Stromal cell of bone marrow (primary cell): ENCODE data around the gene DENND1A.
"Not testable (repeated sequence)": the region's sequence is repeated elsewhere in the genome, so short reads cannot be mapped to it uniquely, and the experiment has no call there.

Experiments used
- DNase-seq: peaks from one replicate; pipeline ENCODE4 v3.0.0-alpha.2; 2012; ENCODE audit warnings: low read depth

DENND1A gene

DNA sequence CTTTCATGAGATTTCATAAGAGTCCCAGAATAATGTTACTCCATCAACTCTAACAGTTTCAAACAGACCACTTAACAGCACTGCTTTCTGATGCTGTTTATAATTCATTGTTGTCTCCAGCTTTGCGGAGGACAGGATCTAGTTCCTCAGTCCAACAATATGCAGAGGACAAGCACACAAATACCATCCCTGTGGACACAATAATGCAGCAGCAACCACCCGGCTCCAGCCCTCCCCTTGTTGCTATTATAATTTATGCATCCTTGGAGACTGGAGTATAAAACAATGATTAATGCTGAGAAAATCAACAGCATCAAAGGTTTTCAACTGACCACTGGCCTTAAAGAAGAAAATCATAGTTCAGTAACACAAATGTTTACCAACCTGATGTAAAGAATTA, 108.3 kb downstream of the DENND1A start:
- DNase-seq, result no peak

DNA sequence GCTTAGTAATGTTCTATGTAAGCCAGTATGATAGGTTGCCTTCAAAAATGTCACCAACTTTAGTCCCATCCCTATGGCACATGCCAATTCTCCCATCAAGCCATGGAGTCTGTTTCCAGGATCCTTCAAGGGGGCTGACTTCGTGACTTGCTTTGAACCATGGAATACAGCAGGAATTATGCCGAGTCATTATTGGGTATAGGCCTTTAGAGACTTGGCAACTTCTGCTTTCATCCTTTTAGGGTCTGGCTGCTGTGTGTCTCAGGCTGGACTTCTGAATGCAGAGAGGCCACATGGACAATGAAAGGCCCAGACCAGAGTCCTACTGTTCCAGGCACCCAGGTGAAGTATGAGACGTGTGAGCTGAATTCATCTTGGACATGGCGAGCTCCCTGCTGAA, 109.8 kb downstream of the DENND1A start:
- no peak for DNase-seq

GRCh38 chr9:123816817-123817472, 113.0 kb downstream of the DENND1A start:
- no peak for DNase-seq

- not testable (repeated sequence) for DNase-seq
These were observed 114.1 kb downstream of the DENND1A start for GRCh38 chr9:123815856-123816255.

DNA sequence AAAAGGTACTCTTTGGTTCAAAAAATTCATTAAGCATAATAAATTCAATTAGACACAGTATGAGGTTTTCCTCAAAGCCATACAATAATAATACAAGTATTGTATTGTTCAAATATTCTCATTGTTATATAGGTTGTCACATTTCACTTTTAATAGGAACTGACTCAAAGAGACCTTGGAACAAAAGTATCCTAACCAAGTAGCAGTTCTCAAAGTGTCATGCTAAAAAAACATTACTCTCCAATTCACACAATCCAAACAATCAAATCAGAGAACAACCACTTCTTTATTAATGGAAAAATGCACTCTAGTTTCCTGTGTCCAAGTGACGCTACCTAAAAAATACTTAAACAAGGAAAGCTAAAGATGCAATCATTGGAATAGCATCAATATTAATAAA, 115.4 kb downstream of the DENND1A start:
- DNase-seq, result no peak

- no peak for DNase-seq
These were observed 116.9 kb downstream of the DENND1A start for GRCh38 chr9:123812984-123813383.

DNA sequence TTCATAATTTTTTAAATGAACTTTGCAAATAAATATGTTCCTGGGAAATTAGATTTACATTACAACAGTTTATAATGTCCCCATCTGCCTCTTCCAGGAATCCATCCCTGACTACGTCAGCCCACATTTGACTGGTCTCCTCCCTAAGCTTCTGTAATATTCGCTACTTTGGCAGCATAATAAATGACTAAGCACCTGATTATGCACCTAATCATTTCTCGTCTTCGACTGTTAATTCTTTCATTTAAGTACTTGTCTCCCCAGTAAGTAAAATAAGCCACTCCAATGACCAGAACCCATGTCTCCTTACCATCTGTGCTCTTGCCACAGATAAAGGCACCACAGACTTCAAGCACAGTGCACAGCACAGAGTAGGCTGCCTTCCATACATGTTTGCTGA, 122.7 kb downstream of the DENND1A start:
- DNase-seq, result no peak

GRCh38 chr9:123806829-123807228, 123.1 kb downstream of the DENND1A start:
- DNase-seq, result no peak

DNA sequence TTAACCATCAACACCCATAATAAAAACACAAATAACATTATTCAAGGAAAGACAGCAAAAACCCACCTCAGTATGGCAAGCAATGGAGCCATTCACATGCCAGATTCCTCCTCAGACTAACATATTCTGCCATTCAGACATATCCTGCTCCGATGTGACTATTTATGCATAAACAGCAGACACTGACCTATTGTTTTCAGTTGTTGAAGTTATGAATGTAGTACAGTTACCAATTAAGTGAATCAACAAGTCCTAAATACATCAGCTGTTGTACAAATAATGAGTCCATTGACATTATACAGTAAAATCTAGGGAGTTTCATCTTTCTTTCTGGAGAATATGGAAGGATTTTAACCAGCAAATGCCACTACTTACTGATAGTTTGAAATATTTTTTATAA, 131.7 kb downstream of the DENND1A start:
- no peak for DNase-seq

DNA sequence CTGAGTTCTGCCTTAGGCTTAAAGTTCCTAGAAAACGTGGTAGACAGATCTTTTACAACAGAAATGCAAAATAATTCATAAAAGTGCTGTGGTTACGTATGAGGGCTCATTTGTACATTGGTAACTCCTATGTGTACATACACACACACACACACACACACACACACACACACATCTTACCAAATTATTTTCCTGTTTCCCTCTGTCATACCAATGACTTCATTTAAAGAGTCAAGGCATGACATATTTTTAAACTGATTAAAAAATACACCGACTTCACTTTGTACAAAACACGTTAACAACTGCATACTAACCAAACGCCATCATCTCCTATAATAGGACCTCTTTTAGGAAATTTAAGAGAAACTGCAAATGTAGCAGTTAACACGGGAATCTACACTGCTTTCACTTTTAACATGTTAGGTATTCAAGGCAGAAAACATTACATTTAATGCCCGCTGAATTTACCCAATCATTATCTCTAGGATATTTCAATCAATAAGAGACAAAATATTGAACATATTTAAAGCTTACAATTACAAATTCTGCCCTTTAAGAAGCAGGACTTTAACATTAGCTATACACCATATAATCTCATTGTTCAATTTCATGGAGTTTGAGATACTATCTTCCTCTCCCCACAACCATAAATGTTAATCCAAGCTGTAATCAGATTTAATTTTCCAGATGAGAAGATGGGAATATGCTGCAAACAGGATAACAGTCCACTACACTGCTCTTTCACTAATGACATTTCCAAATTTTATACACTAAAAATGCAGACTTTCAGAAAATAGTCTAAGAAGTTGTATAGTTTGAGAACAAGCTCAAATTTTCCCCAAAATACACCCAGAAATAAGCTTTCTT, 133.1 kb downstream of the DENND1A start:
- DNase-seq, result no peak

DNA sequence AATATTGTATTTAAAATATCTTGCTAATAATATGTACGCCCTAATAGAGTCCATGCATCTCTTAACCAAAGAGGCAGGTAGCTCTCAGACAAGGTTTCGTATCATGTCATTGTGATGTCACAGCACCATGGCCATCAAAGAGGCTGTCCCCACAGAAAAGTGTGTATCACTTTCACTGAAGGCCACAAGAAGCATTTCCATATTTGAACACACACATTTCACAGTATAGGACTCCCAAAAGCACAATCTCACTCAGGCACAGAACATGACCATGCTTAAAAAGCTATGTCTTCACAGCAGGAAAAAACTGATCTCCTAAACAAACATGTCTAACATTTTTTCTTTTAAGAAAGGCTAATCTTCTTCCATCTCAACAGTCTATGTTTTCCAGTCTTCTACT, 133.8 kb downstream of the DENND1A start:
- no peak for DNase-seq

- no peak for DNase-seq
These were observed 134.6 kb downstream of the DENND1A start for GRCh38 chr9:123795336-123795735.

DNA sequence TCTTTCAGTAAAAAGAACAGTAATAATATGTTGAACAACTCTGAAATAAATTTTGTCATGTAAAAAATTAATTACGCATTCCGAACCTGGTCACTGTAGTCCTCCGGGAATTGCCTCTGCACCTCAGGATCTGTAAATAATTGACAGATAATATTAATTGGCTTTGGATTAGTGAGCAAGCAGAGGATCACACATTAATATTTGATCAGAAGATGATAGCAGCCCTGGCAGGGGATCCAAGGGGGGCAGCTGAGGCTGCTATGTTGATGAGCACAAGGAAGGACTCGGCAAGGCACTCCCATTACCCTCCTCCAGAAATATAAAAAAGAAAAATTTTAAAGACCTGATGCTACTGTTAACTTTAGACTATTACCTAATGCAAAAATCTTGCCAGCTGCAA, 137.4 kb downstream of the DENND1A start:
- DNase-seq, result no peak

GRCh38 chr9:123789554-123790292, 140.2 kb downstream of the DENND1A start:
- no peak for DNase-seq

DNA sequence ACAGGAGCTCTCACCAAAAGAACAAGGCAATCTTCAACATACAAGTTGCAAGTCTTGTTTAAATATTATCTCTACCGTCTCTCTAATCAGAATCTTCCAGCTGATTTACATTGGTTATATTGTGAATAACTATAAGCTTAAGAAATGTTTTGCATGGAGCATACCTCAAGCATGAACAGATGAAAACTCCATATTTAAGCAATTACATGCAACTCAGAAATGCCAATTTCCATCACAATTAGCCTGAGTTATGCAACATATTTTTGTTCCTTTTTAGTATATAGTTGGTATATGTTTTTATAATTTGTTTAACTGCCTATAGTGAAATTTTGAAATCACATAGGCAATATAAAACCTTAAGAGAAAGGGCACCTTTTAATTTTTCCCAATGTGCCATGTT, 142.5 kb downstream of the DENND1A start:
- DNase-seq, result no peak

GRCh38 chr9:123784518-123784917, 145.4 kb downstream of the DENND1A start:
- peak; percentile 40 for DNase-seq

DNA sequence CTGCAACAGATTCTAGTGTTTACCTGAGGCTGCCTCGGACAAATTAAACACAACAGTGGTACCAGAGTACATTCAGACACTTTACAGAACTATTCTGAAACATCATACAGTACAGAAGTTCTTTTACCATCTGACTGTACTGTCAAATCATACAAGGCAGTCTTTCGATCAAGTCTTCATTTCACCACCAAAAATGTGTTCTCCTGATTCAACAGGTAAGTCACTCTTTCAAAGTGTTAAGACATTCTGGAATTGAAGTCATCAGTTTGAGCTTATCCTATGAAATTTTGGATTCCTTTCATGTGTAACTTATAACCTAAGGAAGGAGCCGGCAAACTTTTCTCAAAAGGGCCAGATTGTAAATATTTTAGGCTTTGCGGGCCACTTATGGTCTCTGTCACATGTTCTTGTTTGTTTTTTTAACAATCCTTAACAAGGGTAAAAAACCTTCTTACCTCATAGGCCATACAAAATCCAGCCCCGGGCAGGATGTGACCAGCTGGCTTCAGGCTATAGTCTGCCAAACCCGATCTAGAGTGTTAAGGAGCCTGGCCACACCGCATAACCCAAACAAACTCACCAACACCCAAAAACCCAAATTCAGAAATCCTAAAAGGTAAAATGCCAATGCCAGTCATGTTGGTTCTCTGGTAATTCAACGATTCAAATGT, 151.6 kb downstream of the DENND1A start:
- DNase-seq, result no peak

DNA sequence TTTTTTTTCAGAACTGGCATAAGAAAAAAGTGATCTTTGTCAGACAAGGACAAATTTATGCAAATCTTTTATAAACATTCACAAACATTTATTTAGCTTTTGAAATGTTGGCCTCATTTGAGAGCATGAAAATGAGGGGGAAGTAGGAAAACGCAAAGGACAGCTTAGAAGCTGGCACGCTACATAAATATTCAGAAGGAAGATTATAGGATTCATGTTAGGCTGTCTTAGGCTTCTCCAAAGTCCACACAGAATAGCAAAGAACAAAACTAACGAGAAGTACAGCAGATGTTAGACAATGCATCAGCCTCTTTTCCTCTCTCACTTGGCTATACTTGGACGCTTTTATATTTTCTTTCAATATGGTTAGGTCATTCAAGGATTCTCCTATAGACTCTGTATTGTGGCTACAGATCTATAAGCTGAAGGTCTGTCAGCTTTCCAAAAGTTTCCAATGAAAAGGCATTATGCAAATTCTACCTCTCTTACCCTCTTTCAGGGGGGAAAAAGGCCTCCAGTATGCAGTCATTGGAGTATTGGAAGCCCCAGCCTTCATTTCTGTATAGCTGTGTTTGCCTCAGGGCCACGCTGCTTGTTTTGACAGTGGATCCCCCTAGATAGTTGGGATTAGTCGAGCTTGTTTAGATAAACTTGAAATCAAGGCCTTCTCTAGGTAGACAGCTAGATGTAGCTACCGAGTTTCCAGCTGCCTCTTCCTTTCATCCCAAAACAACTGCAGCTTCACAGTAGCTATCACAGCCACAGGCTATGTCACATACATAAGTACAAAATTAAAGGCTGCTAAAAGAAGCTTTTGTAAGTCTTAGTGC, 153.0 kb downstream of the DENND1A start:
- DNase-seq, result no peak

- no peak for DNase-seq
These were observed 154.3 kb downstream of the DENND1A start for GRCh38 chr9:123775289-123776284.

DNA sequence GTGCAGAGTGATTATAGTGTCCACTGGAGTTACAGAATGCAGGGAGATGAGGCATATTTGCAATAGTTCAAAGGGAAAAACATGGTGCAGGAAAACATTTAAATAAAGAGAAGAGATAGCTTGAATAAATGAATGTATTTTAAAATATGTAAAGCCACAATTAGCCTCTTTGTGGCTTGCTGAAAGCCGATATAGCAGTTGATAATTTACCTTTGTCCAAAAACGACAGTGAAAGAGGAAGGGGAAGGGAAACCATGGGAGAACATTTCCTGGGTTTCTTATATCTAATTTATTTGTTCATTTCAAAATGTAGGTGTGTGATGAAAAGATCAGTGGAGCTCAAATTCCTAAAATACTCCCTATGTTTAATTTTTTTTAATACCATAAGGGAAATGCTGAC, 156.1 kb downstream of the DENND1A start:
- no peak for DNase-seq
